ENCODE results near the gene FLYWCH1. TPM values are rescaled to one million over a fixed set of nuclear protein-coding genes. Genes with fewer than 3 reads are reported as not detected.
"Not testable (repeated sequence)": the region's sequence is repeated elsewhere in the genome, so short reads cannot be mapped to it uniquely, and the experiment has no call there.

FLYWCH1 gene
- total and polyA plus RNA-seq, 2 donors (not counting 3 experiments of a cell fraction or from before 2014, with no cell fraction given) = 32.0 to 51.2 TPM

- ChIA-PET CTCF (no interaction called here), POLR2A (no interaction called here)
- no peak overlapping the region for H2AFZ ChIP-seq (ENCODE audit: low read depth, low read length)
These were observed 18.5 kb downstream of the FLYWCH1 start for GRCh38 chr16:2930236-2930635.

GRCh38 chr16:2931231-2931914 lies 19.6 kb downstream of the FLYWCH1 start:
- H4K20me1 ChIP-seq (replicated peaks; ENCODE audit: control insufficient read depth, extremely low read depth, insufficient read depth, low read length); H3K9me1 ChIP-seq (replicated peaks; ENCODE audit: control insufficient read depth, extremely low read depth, insufficient read depth, low read length); H3K79me2 ChIP-seq (ENCODE audit: control insufficient read depth, insufficient read depth, low read length); H3K4me2 ChIP-seq (ENCODE audit: insufficient read depth, low read length); intact Hi-C loops (cut with micrococcal nuclease); H3K9ac ChIP-seq (replicated peaks; ENCODE audit: extremely low read depth, insufficient read depth, low read length); H3K4me1 ChIP-seq (ENCODE audit: control insufficient read depth, extremely low read depth, insufficient read depth, low read length); H3K4me3 ChIP-seq (replicated peaks in 1 of 3; ENCODE audit: insufficient read depth in 1 of 3, low read depth in 1 of 3, low read length in 3 of 3); POLR2A ChIA-PET; dilution Hi-C loops (cut with MboI; ENCODE audit: extremely low pct_ligation_motif_present, low sequenced_read_pairs); CTCF ChIA-PET; H2AFZ ChIP-seq (ENCODE audit: low read depth, low read length); DNase-seq (ENCODE audit: low read depth, low spot score); H3K27me3 ChIP-seq (ENCODE audit: control insufficient read depth in 2 of 2, insufficient read depth in 2 of 2, low read length in 2 of 2); H3K9me3 ChIP-seq (replicated peaks; ENCODE audit: control insufficient read depth, insufficient read depth, low read length); FAIRE-seq; BruUV-seq (replicated peaks); H3K27ac ChIP-seq (ENCODE audit: insufficient read depth, low read depth, low read length): not testable (repeated sequence)
- H3K36me3 ChIP-seq (ENCODE audit: control insufficient read depth in 2 of 2, extremely low read depth in 1 of 2, insufficient read depth in 2 of 2, low read length in 2 of 2) = peaks cover 0 to 26% of the 10 kb centered on the region in 2 experiments

More at GRCh38 chr16:2930236-2930635, 18.5 kb downstream of the FLYWCH1 start:
- Histone ChIP-seq H3K4me1 (ENCODE audit: control insufficient read depth, extremely low read depth, insufficient read depth, low read length) (peaks cover 2% of the 10 kb centered on the region), H3K4me3 (replicated peaks in 1 of 3; ENCODE audit: insufficient read depth in 1 of 3, low read depth in 1 of 3, low read length in 3 of 3) (no peak overlapping the region), H3K36me3 (ENCODE audit: control insufficient read depth in 2 of 2, extremely low read depth in 1 of 2, insufficient read depth in 2 of 2, low read length in 2 of 2) (peaks cover 0 to 20% of the 10 kb centered on the region in 2 experiments), H3K27ac (ENCODE audit: insufficient read depth, low read depth, low read length) (no peak overlapping the region), H3K9me1 (replicated peaks; ENCODE audit: control insufficient read depth, extremely low read depth, insufficient read depth, low read length) (no peaks in the 10 kb centered on the region), H3K79me2 (ENCODE audit: control insufficient read depth, insufficient read depth, low read length) (no peaks in the 10 kb centered on the region), H4K20me1 (replicated peaks; ENCODE audit: control insufficient read depth, extremely low read depth, insufficient read depth, low read length) (no peaks in the 10 kb centered on the region), H3K27me3 (ENCODE audit: control insufficient read depth in 2 of 2, insufficient read depth in 2 of 2, low read length in 2 of 2) (no peaks in the 10 kb centered on the region), H3K4me2 (ENCODE audit: insufficient read depth, low read length) (no peak overlapping the region), H3K9ac (replicated peaks; ENCODE audit: extremely low read depth, insufficient read depth, low read length) (no peak overlapping the region), H3K9me3 (replicated peaks; ENCODE audit: control insufficient read depth, insufficient read depth, low read length) (no peaks in the 10 kb centered on the region)
- FAIRE-seq (no peak), DNase-seq (ENCODE audit: low read depth, low spot score) (no peak)
- dilution Hi-C loops (cut with MboI; ENCODE audit: extremely low pct_ligation_motif_present, low sequenced_read_pairs) (no loop called here), intact Hi-C loops (cut with micrococcal nuclease) (no loop called here)
- TF ChIP-seq MAX (IDR thresholded peaks at IDR 0.05; ENCODE audit: insufficient read depth, insufficient read length) (no peak), POLR2A (IDR thresholded peaks at IDR 0.05; ENCODE audit: low read depth, low read length) (no peak), MYC (IDR thresholded peaks at IDR 0.05; ENCODE audit: low read depth, low read length) (no peak), EZH2 (IDR thresholded peaks at IDR 0.05; ENCODE audit: borderline replicate concordance, low read depth, low read length, severe bottlenecking) (no peak), GATA2 (IDR thresholded peaks at IDR 0.05; ENCODE audit: insufficient read depth, insufficient read length, low read depth, low read length) (no peak), FOS (IDR thresholded peaks at IDR 0.05; ENCODE audit: borderline replicate concordance, insufficient read depth, low read length) (no peak), JUN (IDR thresholded peaks at IDR 0.05; ENCODE audit: borderline replicate concordance, insufficient read depth, insufficient read length, low read depth) (no peak), CTCF (IDR thresholded peaks at IDR 0.05; ENCODE audit: extremely low read depth in 1 of 2, insufficient read depth in 1 of 2, low read depth in 1 of 2, low read length in 2 of 2) (no peak), POLR2AphosphoS5 (IDR thresholded peaks at IDR 0.05; ENCODE audit: insufficient read depth, low read depth, low read length) (no peak)
- no TSS peak for BruUV-seq (replicated peaks)

Measured in endothelial cell of umbilical vein (primary cell).